ENCODE results near the gene NCOA7. TPM values are rescaled to one million over a fixed set of nuclear protein-coding genes. Genes with fewer than 3 reads are reported as not detected.

Gene NCOA7
- total and polyA plus RNA-seq, 10 of the 15 experiments (the other 5 are each of a cell fraction or from before 2014, with no cell fraction given) = 18.9 to 50.3 (median 34.2) TPM

DNA sequence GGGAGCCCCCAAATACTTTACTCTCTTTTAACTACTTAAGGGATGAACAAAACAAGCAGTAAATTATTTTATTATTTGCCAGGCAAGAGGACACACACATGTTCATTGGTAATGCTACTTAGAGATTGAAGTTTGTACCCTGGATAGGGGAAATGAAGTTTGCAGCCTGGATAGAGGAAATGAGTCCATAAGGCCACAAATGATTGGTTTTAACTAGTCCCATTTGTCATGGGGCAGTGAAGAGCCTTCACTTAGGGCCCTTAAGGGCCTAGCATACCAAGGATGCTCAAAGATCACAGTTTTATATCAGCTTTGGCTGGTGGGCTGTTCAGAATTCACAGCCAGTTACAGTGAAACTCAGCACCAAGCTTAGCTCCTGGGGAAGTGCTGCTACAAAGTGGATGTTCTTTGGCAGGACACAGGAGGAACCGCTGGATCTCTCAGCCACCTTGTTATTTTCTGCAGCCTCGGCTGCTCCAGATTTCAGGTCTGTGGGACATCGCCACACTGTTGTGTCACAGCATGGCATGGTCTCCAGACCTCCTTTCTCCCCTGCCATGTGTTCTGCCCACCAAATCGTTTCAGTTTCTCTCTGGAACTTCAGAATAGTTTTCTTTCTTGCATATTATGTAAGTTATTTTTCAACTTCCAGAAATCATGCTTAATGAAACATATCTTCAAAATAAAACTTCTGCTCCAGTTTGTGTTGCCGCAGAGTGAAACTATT lies 41.8 kb downstream of the NCOA7 start:
- H3K4me3 ChIP-seq = no peak overlapping the region
- peak overlapping the region; percentile 49; the same call in 1 of the 2 replicates for H3K27ac ChIP-seq (ENCODE audit: control insufficient read depth, insufficient read depth)
- H3K9ac ChIP-seq (ENCODE audit: control insufficient read depth, insufficient read depth, low read length) = no peak overlapping the region; the same call in 1 of the 2 replicates
- TF ChIP-seq SPI1 (IDR thresholded peaks at IDR 0.05; ENCODE audit: borderline replicate concordance, insufficient read depth, low read depth, low read length) (0 out of 2 replicates have a peak, but pooled peaks have one; percentile 4), NR2C2 (IDR thresholded peaks at IDR 0.05; ENCODE audit: borderline replicate concordance, control insufficient read depth, insufficient read length, low read depth) (no peak)
- in situ Hi-C loops (cut with MboI) (no loop called here), intact Hi-C loops (cut with micrococcal nuclease; ENCODE audit: unreplicated experiment) (loop anchor here (5.0 kb wide), 1 partner anchor 40 kb away; the partner anchor contains the start of gene NCOA7)
- 77% methylated on average over 5 of the region's 5 CpGs for WGBS (ENCODE audit: insufficient coverage, insufficient replicate concordance, low lambda C conversion rate, missing lambda C conversion rate)
- H2AFZ ChIP-seq (ENCODE audit: control insufficient read depth, low read depth, low read length) = peak overlapping the region; percentile 59
- ChIA-PET CTCF (interaction anchor here (1.3 to 2.0 kb wide), 2 partner anchors 15 to 102 kb away, joined by 3 to 6 read pairs; no protein-coding TSS in a partner anchor), SMC1A (ENCODE audit: uncharacterized antibody, unreplicated experiment) (interaction anchor here (2.7 to 13.4 kb wide), 5 partner anchors 16 to 51 kb away, joined by 9 to 161 read pairs (median 16); partner anchors contain the start of gene NCOA7), POLR2A (interaction anchor here (1.2 to 3.2 kb wide), 2 partner anchors 39 to 42 kb away, joined by 4 to 18 read pairs; partner anchors contain the start of gene NCOA7), RAD21 (ENCODE audit: unreplicated experiment) (interaction anchor here (1.0 to 8.2 kb wide), 4 partner anchors 14 to 51 kb away, joined by 3 to 135 read pairs (median 14); partner anchors contain the start of gene NCOA7)
- H3K27me3 ChIP-seq (replicated peaks in 1 of 2; ENCODE audit: control insufficient read depth in 2 of 2, insufficient read depth in 2 of 2, low read length in 1 of 2) = no peaks in the 10 kb centered on the region
- H3K79me2 ChIP-seq (ENCODE audit: control insufficient read depth, insufficient read depth, low read length) = peaks cover 21% of the 10 kb centered on the region
- no peak overlapping the region; the same call in 1 of the 2 replicates for H3K4me2 ChIP-seq (ENCODE audit: control insufficient read depth, insufficient read depth)
- no peaks in the 10 kb centered on the region for H3K9me3 ChIP-seq (replicated peaks; ENCODE audit: control insufficient read depth, insufficient read depth, low read length)
- BruUV-seq (replicated peaks) = no TSS peak
- H3K4me1 ChIP-seq (ENCODE audit: control insufficient read depth, insufficient read depth, low read length) = peaks cover 18% of the 10 kb centered on the region
- H3K36me3 ChIP-seq (ENCODE audit: control insufficient read depth in 2 of 2, insufficient read depth in 2 of 2, low read length in 1 of 2) = no peaks in the 10 kb centered on the region
- FAIRE-seq (no peak), DNase-seq (ENCODE audit: low read depth, low spot score) (no peak), ATAC-seq (peak; percentile 55)
- H4K20me1 ChIP-seq (ENCODE audit: control insufficient read depth, insufficient read depth) = no peaks in the 10 kb centered on the region

GRCh38 chr6:125834348-125834747 lies 43.6 kb downstream of the NCOA7 start:
- H3K9ac ChIP-seq (ENCODE audit: control insufficient read depth, insufficient read depth, low read length) = no peak overlapping the region
- CTCF ChIA-PET = interaction anchor here (0.9 to 3.4 kb wide), 20 partner anchors 9 to 140 kb away, joined by 3 to 30 read pairs (median 6); partner anchors contain the start of genes HINT3 and NCOA7
- H4K20me1 ChIP-seq (ENCODE audit: control insufficient read depth, insufficient read depth) = no peaks in the 10 kb centered on the region
- 74% methylated on average over 2 of the region's 2 CpGs for WGBS (ENCODE audit: insufficient coverage, insufficient replicate concordance, low lambda C conversion rate, missing lambda C conversion rate)
- H3K79me2 ChIP-seq (ENCODE audit: control insufficient read depth, insufficient read depth, low read length) = peaks cover 15% of the 10 kb centered on the region
- no TSS peak for BruUV-seq (replicated peaks)
- no peak overlapping the region for H3K27ac ChIP-seq (ENCODE audit: control insufficient read depth, insufficient read depth)
- RAD21 ChIA-PET (ENCODE audit: unreplicated experiment) = interaction anchor here (1.0 to 8.2 kb wide), 18 partner anchors 8 to 152 kb away, joined by 3 to 135 read pairs (median 6); partner anchors contain the start of genes HINT3, NCOA7 and TRMT11
- H3K4me2 ChIP-seq (ENCODE audit: control insufficient read depth, insufficient read depth) = no peak overlapping the region
- H3K36me3 ChIP-seq (ENCODE audit: control insufficient read depth in 2 of 2, insufficient read depth in 2 of 2, low read length in 1 of 2) = no peaks in the 10 kb centered on the region
- DNase-seq (ENCODE audit: low read depth, low spot score) (peak; percentile 36), FAIRE-seq (no peak), ATAC-seq (peak; percentile 82)
- H3K27me3 ChIP-seq (replicated peaks in 1 of 2; ENCODE audit: control insufficient read depth in 2 of 2, insufficient read depth in 2 of 2, low read length in 1 of 2) = no peaks in the 10 kb centered on the region
- in situ Hi-C loops (cut with MboI) = no loop called here
- intact Hi-C loops (cut with micrococcal nuclease; ENCODE audit: unreplicated experiment) = loop anchor here (5.0 kb wide), 1 partner anchor 42 kb away; the partner anchor contains the start of gene NCOA7
- TF ChIP-seq SUPT20H (IDR thresholded peaks at IDR 0.05; ENCODE audit: borderline replicate concordance, control insufficient read depth, low read depth, low read length) (no peak), SREBF2 (IDR thresholded peaks at IDR 0.05; ENCODE audit: low read length) (no peak), EP300 (IDR thresholded peaks at IDR 0.05; ENCODE audit: borderline replicate concordance in 1 of 2, control insufficient read depth in 1 of 2, low read depth in 2 of 2, low read length in 2 of 2) (0 out of 4 replicates have a peak, but pooled peaks of 1 of the 2 experiments have one; percentile 18), ZNF24 (IDR thresholded peaks at IDR 0.05) (0 out of 2 replicates have a peak, but pooled peaks have one; percentile 13), BHLHE40 (IDR thresholded peaks at IDR 0.05; ENCODE audit: borderline replicate concordance in 1 of 2, low read depth in 2 of 2, low read length in 1 of 2) (peak; percentile 83 to 91; a peak in 3 of 4 replicates), NFYB (IDR thresholded peaks at IDR 0.05; ENCODE audit: insufficient read depth, low read depth, low read length) (0 out of 2 replicates have a peak, but pooled peaks have one; percentile 15), FOS (IDR thresholded peaks at IDR 0.05; ENCODE audit: borderline replicate concordance, extremely low read depth, insufficient read length) (no peak), BACH1 (IDR thresholded peaks at IDR 0.05; ENCODE audit: borderline replicate concordance) (no peak)
- TF ChIP-seq, protein P1, sequence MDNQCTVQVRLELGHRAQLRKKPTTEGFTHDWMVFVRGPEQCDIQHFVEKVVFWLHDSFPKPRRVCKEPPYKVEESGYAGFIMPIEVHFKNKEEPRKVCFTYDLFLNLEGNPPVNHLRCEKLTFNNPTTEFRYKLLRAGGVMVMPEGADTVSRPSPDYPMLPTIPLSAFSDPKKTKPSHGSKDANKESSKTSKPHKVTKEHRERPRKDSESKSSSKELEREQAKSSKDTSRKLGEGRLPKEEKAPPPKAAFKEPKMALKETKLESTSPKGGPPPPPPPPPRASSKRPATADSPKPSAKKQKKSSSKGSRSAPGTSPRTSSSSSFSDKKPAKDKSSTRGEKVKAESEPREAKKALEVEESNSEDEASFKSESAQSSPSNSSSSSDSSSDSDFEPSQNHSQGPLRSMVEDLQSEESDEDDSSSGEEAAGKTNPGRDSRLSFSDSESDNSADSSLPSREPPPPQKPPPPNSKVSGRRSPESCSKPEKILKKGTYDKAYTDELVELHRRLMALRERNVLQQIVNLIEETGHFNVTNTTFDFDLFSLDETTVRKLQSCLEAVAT (IDR thresholded peaks at IDR 0.05) = 0 out of 2 replicates have a peak, but pooled peaks have one; percentile 21
- no peak overlapping the region for H2AFZ ChIP-seq (ENCODE audit: control insufficient read depth, low read depth, low read length)
- H3K9me3 ChIP-seq (replicated peaks; ENCODE audit: control insufficient read depth, insufficient read depth, low read length) = no peaks in the 10 kb centered on the region
- H3K4me3 ChIP-seq = no peak overlapping the region
- SMC1A ChIA-PET (ENCODE audit: uncharacterized antibody, unreplicated experiment) = interaction anchor here (0.8 to 13.4 kb wide), 30 partner anchors 9 to 152 kb away, joined by 3 to 161 read pairs (median 6); partner anchors contain the start of genes HINT3, NCOA7 and TRMT11
- POLR2A ChIA-PET = interaction anchor here (1.1 to 2.9 kb wide), 8 partner anchors 9 to 53 kb away, joined by 3 to 22 read pairs (median 6); partner anchors contain the start of gene NCOA7
- H3K4me1 ChIP-seq (ENCODE audit: control insufficient read depth, insufficient read depth, low read length) = peaks cover 18% of the 10 kb centered on the region

Measured in GM12878 (cell line).